ENCODE results near the gene MMP25. TPM values are rescaled to one million over a fixed set of nuclear protein-coding genes. Genes with fewer than 3 reads are reported as not detected.
"Not testable (repeated sequence)": the region's sequence is repeated elsewhere in the genome, so short reads cannot be mapped to it uniquely, and the experiment has no call there.

The MMP25 gene
- polyA plus RNA-seq, 3 donors: 0.71 to 26.6 (median 2.6) TPM

DNA sequence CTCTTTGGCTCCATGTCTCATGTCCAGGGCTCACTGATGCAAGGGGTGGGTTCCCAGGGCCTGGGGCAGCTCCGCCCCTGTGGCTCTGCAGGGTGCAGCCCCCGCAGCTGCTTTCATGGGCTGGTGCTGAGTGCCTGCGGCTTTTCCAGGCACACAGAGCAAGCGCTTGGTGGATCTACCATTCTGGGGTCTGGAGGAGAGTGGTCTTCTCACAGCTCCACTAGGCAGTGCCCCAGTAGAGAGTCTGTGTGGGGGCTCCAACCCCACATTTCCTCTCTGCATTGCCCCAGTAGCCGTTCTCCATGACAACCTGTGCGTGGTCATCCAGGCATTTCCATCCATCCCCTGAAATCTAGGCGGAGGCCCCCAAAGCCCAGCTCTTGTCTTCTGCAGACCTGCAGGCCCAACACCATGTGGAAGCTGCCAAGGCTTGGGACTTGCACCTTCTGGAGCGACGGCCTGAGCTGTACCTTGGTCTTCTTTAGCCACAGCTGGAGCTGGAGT lies 24.3 kb downstream of the MMP25 start:
- Histone ChIP-seq H3K9ac (ENCODE audit: insufficient read depth, low read length, poor library complexity, severe bottlenecking) (no peak overlapping the region), H3K9me3 (replicated peaks in 1 of 2; ENCODE audit: control insufficient read depth in 1 of 2, insufficient read depth in 1 of 2, low read length in 2 of 2) (no peaks in the 10 kb centered on the region), H3K36me3 (replicated peaks in 1 of 2; ENCODE audit: control insufficient read depth in 1 of 2, insufficient read depth in 2 of 2, low read length in 2 of 2) (no peaks in the 10 kb centered on the region), H2AFZ (ENCODE audit: insufficient read depth, low read depth, low read length, poor library complexity, severe bottlenecking) (no peak overlapping the region), H3K27me3 (ENCODE audit: control insufficient read depth in 2 of 2, insufficient read depth in 2 of 2, low read length in 2 of 2) (no peaks in the 10 kb centered on the region), H3K4me1 (ENCODE audit: control insufficient read depth in 1 of 2, insufficient read depth in 2 of 2, low read length in 2 of 2) (peaks cover 42 to 56% of the 10 kb centered on the region in 2 donors), H3K4me3 (replicated peaks in 1 of 3; ENCODE audit: low read depth in 2 of 3, low read length in 3 of 3) (no peak overlapping the region), H3K79me2 (ENCODE audit: insufficient read depth, low read length) (no peaks in the 10 kb centered on the region), H4K20me1 (ENCODE audit: insufficient read depth, low read length) (no peaks in the 10 kb centered on the region), H3K4me2 (replicated peaks; ENCODE audit: extremely low read depth, low read length, poor library complexity, severe bottlenecking) (no peak overlapping the region), H3K27ac (ENCODE audit: low read depth in 1 of 2, low read length in 2 of 2) (no peak overlapping the region)
- no peak for DNase-seq
- TF ChIP-seq, protein P1, sequence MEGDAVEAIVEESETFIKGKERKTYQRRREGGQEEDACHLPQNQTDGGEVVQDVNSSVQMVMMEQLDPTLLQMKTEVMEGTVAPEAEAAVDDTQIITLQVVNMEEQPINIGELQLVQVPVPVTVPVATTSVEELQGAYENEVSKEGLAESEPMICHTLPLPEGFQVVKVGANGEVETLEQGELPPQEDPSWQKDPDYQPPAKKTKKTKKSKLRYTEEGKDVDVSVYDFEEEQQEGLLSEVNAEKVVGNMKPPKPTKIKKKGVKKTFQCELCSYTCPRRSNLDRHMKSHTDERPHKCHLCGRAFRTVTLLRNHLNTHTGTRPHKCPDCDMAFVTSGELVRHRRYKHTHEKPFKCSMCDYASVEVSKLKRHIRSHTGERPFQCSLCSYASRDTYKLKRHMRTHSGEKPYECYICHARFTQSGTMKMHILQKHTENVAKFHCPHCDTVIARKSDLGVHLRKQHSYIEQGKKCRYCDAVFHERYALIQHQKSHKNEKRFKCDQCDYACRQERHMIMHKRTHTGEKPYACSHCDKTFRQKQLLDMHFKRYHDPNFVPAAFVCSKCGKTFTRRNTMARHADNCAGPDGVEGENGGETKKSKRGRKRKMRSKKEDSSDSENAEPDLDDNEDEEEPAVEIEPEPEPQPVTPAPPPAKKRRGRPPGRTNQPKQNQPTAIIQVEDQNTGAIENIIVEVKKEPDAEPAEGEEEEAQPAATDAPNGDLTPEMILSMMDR (IDR thresholded peaks at IDR 0.05): no peak
- Mint-ChIP-seq H3K9me3 (peaks cover 0 to 4% (median 0%) of the 10 kb centered on the region in 7 donors), H3K27ac (no peak overlapping the region), H3K4me1 (peaks cover 58% of the 10 kb centered on the region), H3K27me3 (ENCODE audit: low read depth in 3 of 3) (peaks cover 0 to 8% (median 3%) of the 10 kb centered on the region in 3 donors), H3K4me3 (no peak overlapping the region), H3K36me3 (no peaks in the 10 kb centered on the region)
- intact Hi-C loops (cut with micrococcal nuclease): no loop called here
- 100% methylated on average over 6 of the region's 9 CpGs for WGBS (ENCODE audit: insufficient coverage)

GRCh38 chr16:3071655-3072054 lies 25.3 kb downstream of the MMP25 start:
- no peak overlapping the region for H3K4me2 ChIP-seq (replicated peaks; ENCODE audit: extremely low read depth, low read length, poor library complexity, severe bottlenecking)
- no peak overlapping the region for H3K4me3 ChIP-seq (replicated peaks in 1 of 3; ENCODE audit: low read depth in 2 of 3, low read length in 3 of 3)
- no peak for DNase-seq
- H3K27me3 Mint-ChIP-seq (ENCODE audit: low read depth in 3 of 3): peaks cover 0 to 8% (median 1%) of the 10 kb centered on the region in 3 donors
- 97% methylated on average over 7 of the region's 7 CpGs for WGBS (ENCODE audit: insufficient coverage)
- no peak overlapping the region for H3K27ac Mint-ChIP-seq
- H3K36me3 Mint-ChIP-seq: peaks cover 3% of the 10 kb centered on the region in 2 donors
- H3K27ac ChIP-seq (ENCODE audit: low read depth in 1 of 2, low read length in 2 of 2): no peak overlapping the region
- no peaks in the 10 kb centered on the region for H3K9me3 ChIP-seq (replicated peaks in 1 of 2; ENCODE audit: control insufficient read depth in 1 of 2, insufficient read depth in 1 of 2, low read length in 2 of 2)
- no peaks in the 10 kb centered on the region for H3K27me3 ChIP-seq (ENCODE audit: control insufficient read depth in 2 of 2, insufficient read depth in 2 of 2, low read length in 2 of 2)
- H2AFZ ChIP-seq (ENCODE audit: insufficient read depth, low read depth, low read length, poor library complexity, severe bottlenecking): no peak overlapping the region
- peaks cover 0 to 1% of the 10 kb centered on the region in 2 donors for H3K36me3 ChIP-seq (replicated peaks in 1 of 2; ENCODE audit: control insufficient read depth in 1 of 2, insufficient read depth in 2 of 2, low read length in 2 of 2)
- peaks cover 42 to 60% of the 10 kb centered on the region in 2 donors for H3K4me1 ChIP-seq (ENCODE audit: control insufficient read depth in 1 of 2, insufficient read depth in 2 of 2, low read length in 2 of 2)
- peaks cover 58% of the 10 kb centered on the region for H3K4me1 Mint-ChIP-seq
- TF ChIP-seq, protein P1 (IDR thresholded peaks at IDR 0.05): no peak
- no peaks in the 10 kb centered on the region for H3K79me2 ChIP-seq (ENCODE audit: insufficient read depth, low read length)
- H4K20me1 ChIP-seq (ENCODE audit: insufficient read depth, low read length): no peaks in the 10 kb centered on the region
- no peak overlapping the region for H3K9ac ChIP-seq (ENCODE audit: insufficient read depth, low read length, poor library complexity, severe bottlenecking)
- peaks cover 0 to 4% (median 0%) of the 10 kb centered on the region in 7 donors for H3K9me3 Mint-ChIP-seq
- intact Hi-C loops (cut with micrococcal nuclease): no loop called here
- no peak overlapping the region for H3K4me3 Mint-ChIP-seq

DNA sequence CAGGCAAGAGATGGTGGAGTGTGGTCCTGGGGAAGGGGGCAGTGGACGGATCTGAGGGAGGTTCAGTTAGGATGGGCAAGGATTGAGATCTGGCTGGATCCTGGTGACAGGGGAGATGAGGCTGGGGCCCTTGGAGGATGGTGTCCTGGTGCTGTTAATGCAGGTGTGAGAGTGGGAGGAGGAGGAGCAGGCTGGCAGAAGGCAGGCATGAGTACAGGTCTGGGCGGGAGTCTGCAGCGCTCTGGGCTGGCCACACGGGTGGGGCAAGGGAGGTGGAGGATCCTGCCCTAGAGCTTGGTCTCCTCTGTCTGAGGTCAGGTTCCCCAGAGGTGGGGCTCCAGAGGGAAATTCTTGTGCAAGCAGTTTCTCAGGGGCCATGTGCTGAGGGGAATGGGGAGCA lies 25.8 kb downstream of the MMP25 start:
- intact Hi-C loops (cut with micrococcal nuclease); H3K4me3 ChIP-seq (replicated peaks in 1 of 3; ENCODE audit: low read depth in 2 of 3, low read length in 3 of 3); H3K27me3 Mint-ChIP-seq (ENCODE audit: low read depth in 3 of 3); H3K36me3 ChIP-seq (replicated peaks in 1 of 2; ENCODE audit: control insufficient read depth in 1 of 2, insufficient read depth in 2 of 2, low read length in 2 of 2); H3K4me2 ChIP-seq (replicated peaks; ENCODE audit: extremely low read depth, low read length, poor library complexity, severe bottlenecking); H4K20me1 ChIP-seq (ENCODE audit: insufficient read depth, low read length); H3K4me3 Mint-ChIP-seq; H3K27me3 ChIP-seq (ENCODE audit: control insufficient read depth in 2 of 2, insufficient read depth in 2 of 2, low read length in 2 of 2); H3K9me3 Mint-ChIP-seq; H3K36me3 Mint-ChIP-seq; DNase-seq; H3K27ac Mint-ChIP-seq; H3K9ac ChIP-seq (ENCODE audit: insufficient read depth, low read length, poor library complexity, severe bottlenecking); H3K9me3 ChIP-seq (replicated peaks in 1 of 2; ENCODE audit: control insufficient read depth in 1 of 2, insufficient read depth in 1 of 2, low read length in 2 of 2); H3K27ac ChIP-seq (ENCODE audit: low read depth in 1 of 2, low read length in 2 of 2); H2AFZ ChIP-seq (ENCODE audit: insufficient read depth, low read depth, low read length, poor library complexity, severe bottlenecking); H3K79me2 ChIP-seq (ENCODE audit: insufficient read depth, low read length): not testable (repeated sequence)
- H3K4me1 Mint-ChIP-seq: peaks cover 58% of the 10 kb centered on the region
- peaks cover 42 to 60% of the 10 kb centered on the region in 2 donors for H3K4me1 ChIP-seq (ENCODE audit: control insufficient read depth in 1 of 2, insufficient read depth in 2 of 2, low read length in 2 of 2)
- WGBS (ENCODE audit: insufficient coverage): no CpG with 5 or more reads among the region's 4 CpGs
